ENCODE measurements around the gene ZDHHC22. TPM values are rescaled to one million over a fixed set of nuclear protein-coding genes. Genes with fewer than 3 reads are reported as not detected.

The ZDHHC22 gene
- polyA plus RNA-seq, 3 donors: not detected

GRCh38 chr14:77139022-77139421 lies 2.6 kb downstream of the ZDHHC22 start:
- peaks cover 3 to 25% of the 10 kb centered on the region in 2 donors for H3K9me3 ChIP-seq (replicated peaks in 1 of 2; ENCODE audit: control insufficient read depth in 1 of 2, insufficient read depth in 1 of 2, low read length in 2 of 2)
- H3K4me3 ChIP-seq (replicated peaks in 1 of 3; ENCODE audit: low read depth in 2 of 3, low read length in 3 of 3): no peak overlapping the region
- intact Hi-C loops (cut with micrococcal nuclease): no loop called here
- H3K4me1 ChIP-seq (ENCODE audit: control insufficient read depth in 1 of 2, insufficient read depth in 2 of 2, low read length in 2 of 2): peaks cover 3 to 20% of the 10 kb centered on the region in 2 donors
- H4K20me1 ChIP-seq (ENCODE audit: insufficient read depth, low read length): no peaks in the 10 kb centered on the region
- peak overlapping the region in 1 of 2 donors; percentile 78 for H3K4me3 Mint-ChIP-seq
- H3K27me3 Mint-ChIP-seq (ENCODE audit: low read depth in 3 of 3): peaks cover 68 to 82% (median 73%) of the 10 kb centered on the region in 3 donors
- no peak overlapping the region for H3K27ac ChIP-seq (ENCODE audit: low read depth in 1 of 2, low read length in 2 of 2)
- H3K36me3 ChIP-seq (replicated peaks in 1 of 2; ENCODE audit: control insufficient read depth in 1 of 2, insufficient read depth in 2 of 2, low read length in 2 of 2): no peaks in the 10 kb centered on the region
- no peak overlapping the region for H3K9ac ChIP-seq (ENCODE audit: insufficient read depth, low read length, poor library complexity, severe bottlenecking)
- no peak for TF ChIP-seq CTCF (IDR thresholded peaks at IDR 0.05)
- no peak overlapping the region for H2AFZ ChIP-seq (ENCODE audit: insufficient read depth, low read depth, low read length, poor library complexity, severe bottlenecking)
- H3K27ac Mint-ChIP-seq: no peak overlapping the region
- H3K79me2 ChIP-seq (ENCODE audit: insufficient read depth, low read length): no peaks in the 10 kb centered on the region
- WGBS (ENCODE audit: insufficient coverage): 89% methylated on average over 13 of the region's 15 CpGs
- peaks cover 15% of the 10 kb centered on the region for H3K4me1 Mint-ChIP-seq
- peaks cover 0 to 11% (median 6%) of the 10 kb centered on the region in 7 donors for H3K9me3 Mint-ChIP-seq
- no peak for DNase-seq
- H3K36me3 Mint-ChIP-seq: peaks cover 0 to 1% of the 10 kb centered on the region in 2 donors
- no peak overlapping the region for H3K4me2 ChIP-seq (replicated peaks; ENCODE audit: extremely low read depth, low read length, poor library complexity, severe bottlenecking)
- peaks cover 44 to 70% of the 10 kb centered on the region in 2 donors for H3K27me3 ChIP-seq (ENCODE audit: control insufficient read depth in 2 of 2, insufficient read depth in 2 of 2, low read length in 2 of 2)

GRCh38 chr14:77133720-77134338 lies 7.8 kb downstream of the ZDHHC22 start:
- Histone ChIP-seq H3K9me3 (replicated peaks in 1 of 2; ENCODE audit: control insufficient read depth in 1 of 2, insufficient read depth in 1 of 2, low read length in 2 of 2) (no peaks in the 10 kb centered on the region), H3K4me3 (replicated peaks in 1 of 3; ENCODE audit: low read depth in 2 of 3, low read length in 3 of 3) (no peak overlapping the region), H2AFZ (ENCODE audit: insufficient read depth, low read depth, low read length, poor library complexity, severe bottlenecking) (no peak overlapping the region), H3K27me3 (ENCODE audit: control insufficient read depth in 2 of 2, insufficient read depth in 2 of 2, low read length in 2 of 2) (peaks cover 12 to 39% of the 10 kb centered on the region in 2 donors), H3K79me2 (ENCODE audit: insufficient read depth, low read length) (no peaks in the 10 kb centered on the region), H3K4me2 (replicated peaks; ENCODE audit: extremely low read depth, low read length, poor library complexity, severe bottlenecking) (no peak overlapping the region), H3K27ac (ENCODE audit: low read depth in 1 of 2, low read length in 2 of 2) (no peak overlapping the region), H3K36me3 (replicated peaks in 1 of 2; ENCODE audit: control insufficient read depth in 1 of 2, insufficient read depth in 2 of 2, low read length in 2 of 2) (no peaks in the 10 kb centered on the region), H3K9ac (ENCODE audit: insufficient read depth, low read length, poor library complexity, severe bottlenecking) (no peak overlapping the region), H3K4me1 (ENCODE audit: control insufficient read depth in 1 of 2, insufficient read depth in 2 of 2, low read length in 2 of 2) (no peaks in the 10 kb centered on the region), H4K20me1 (ENCODE audit: insufficient read depth, low read length) (no peaks in the 10 kb centered on the region)
- Mint-ChIP-seq H3K4me3 (peak overlapping the region in 1 of 2 donors; percentile 22), H3K27ac (peak overlapping the region in 1 of 7 donors; percentile 19), H3K36me3 (peaks cover 0 to 1% of the 10 kb centered on the region in 2 donors), H3K27me3 (ENCODE audit: low read depth in 3 of 3) (peaks cover 57 to 60% (median 58%) of the 10 kb centered on the region in 3 donors), H3K9me3 (peaks cover 0 to 10% (median 0%) of the 10 kb centered on the region in 7 donors), H3K4me1 (peaks cover 2% of the 10 kb centered on the region)
- no peak for TF ChIP-seq CTCF (IDR thresholded peaks at IDR 0.05)
- intact Hi-C loops (cut with micrococcal nuclease): no loop called here
- 13% methylated on average over 22 of the region's 22 CpGs for WGBS (ENCODE audit: insufficient coverage)
- no peak for DNase-seq

Data from CD14-positive monocyte (primary cell).